ENCODE measurements around the gene MAPKAP1.

The MAPKAP1 gene

GRCh38 chr9:125554726-125555125, 152.3 kb downstream of the MAPKAP1 start:
- Histone ChIP-seq H3K79me2 (ENCODE audit: insufficient read depth, low read length) (no peaks in the 10 kb centered on the region), H3K4me2 (ENCODE audit: low read depth, low read length, poor library complexity, severe bottlenecking) (no peak overlapping the region), H3K4me3 (ENCODE audit: insufficient read depth, low read length, poor library complexity, severe bottlenecking) (no peak overlapping the region), H4K20me1 (ENCODE audit: low read depth, low read length) (no peaks in the 10 kb centered on the region), H3K27me3 (ENCODE audit: low read length) (no peaks in the 10 kb centered on the region), H3K9me3 (ENCODE audit: insufficient read depth, low read length) (no peaks in the 10 kb centered on the region), H2AFZ (ENCODE audit: low read depth, low read length, severe bottlenecking) (no peak overlapping the region), H3K9me2 (replicated peaks; ENCODE audit: insufficient read depth, low read length) (no peaks in the 10 kb centered on the region), H3K36me3 (ENCODE audit: low read length) (no peaks in the 10 kb centered on the region), H3F3A (ENCODE audit: insufficient read depth) (no peaks in the 10 kb centered on the region), H3K9ac (ENCODE audit: low read length) (no peak overlapping the region), H3K27ac (ENCODE audit: low read depth, low read length) (no peak overlapping the region)
- TF ChIP-seq CTCF (IDR thresholded peaks at IDR 0.05; ENCODE audit: insufficient read depth, low read length, poor library complexity, severe bottlenecking), result no peak
- TF ChIP-seq EZH2phosphoT487 (conservative IDR thresholded peaks at IDR 0.05; ENCODE audit: low read length), result no peak

- no peak overlapping the region for H3K4me2 ChIP-seq (ENCODE audit: low read depth, low read length, poor library complexity, severe bottlenecking)
- H3K79me2 ChIP-seq (ENCODE audit: insufficient read depth, low read length), result no peaks in the 10 kb centered on the region
- H3K36me3 ChIP-seq (ENCODE audit: low read length), result no peaks in the 10 kb centered on the region
- H4K20me1 ChIP-seq (ENCODE audit: low read depth, low read length), result no peaks in the 10 kb centered on the region
- no peaks in the 10 kb centered on the region for H3K27me3 ChIP-seq (ENCODE audit: low read length)
- H3K9me3 ChIP-seq (ENCODE audit: insufficient read depth, low read length), result no peaks in the 10 kb centered on the region
- TF ChIP-seq EZH2phosphoT487 (conservative IDR thresholded peaks at IDR 0.05; ENCODE audit: low read length), result no peak
- no peak for TF ChIP-seq CTCF (IDR thresholded peaks at IDR 0.05; ENCODE audit: insufficient read depth, low read length, poor library complexity, severe bottlenecking)
- H3K4me3 ChIP-seq (ENCODE audit: insufficient read depth, low read length, poor library complexity, severe bottlenecking), result no peak overlapping the region
- H2AFZ ChIP-seq (ENCODE audit: low read depth, low read length, severe bottlenecking), result no peak overlapping the region
- no peak overlapping the region for H3K27ac ChIP-seq (ENCODE audit: low read depth, low read length)
- H3K9me2 ChIP-seq (replicated peaks; ENCODE audit: insufficient read depth, low read length), result no peaks in the 10 kb centered on the region
- no peaks in the 10 kb centered on the region for H3F3A ChIP-seq (ENCODE audit: insufficient read depth)
- no peak overlapping the region for H3K9ac ChIP-seq (ENCODE audit: low read length)
These were observed 155.2 kb downstream of the MAPKAP1 start for GRCh38 chr9:125551781-125552180.

GRCh38 chr9:125549891-125550885, 156.8 kb downstream of the MAPKAP1 start:
- H3K9ac ChIP-seq (ENCODE audit: low read length), result no peak overlapping the region

More at GRCh38 chr9:125549891-125550885, 156.8 kb downstream of the MAPKAP1 start:
- H3K9me3 ChIP-seq (ENCODE audit: insufficient read depth, low read length), result no peaks in the 10 kb centered on the region
- H3F3A ChIP-seq (ENCODE audit: insufficient read depth), result no peaks in the 10 kb centered on the region
- no peak overlapping the region for H3K27ac ChIP-seq (ENCODE audit: low read depth, low read length)
- no peaks in the 10 kb centered on the region for H3K36me3 ChIP-seq (ENCODE audit: low read length)
- TF ChIP-seq EZH2phosphoT487 (conservative IDR thresholded peaks at IDR 0.05; ENCODE audit: low read length), result no peak
- TF ChIP-seq CTCF (IDR thresholded peaks at IDR 0.05; ENCODE audit: insufficient read depth, low read length, poor library complexity, severe bottlenecking), result no peak
- no peak overlapping the region for H3K4me3 ChIP-seq (ENCODE audit: insufficient read depth, low read length, poor library complexity, severe bottlenecking)
- no peaks in the 10 kb centered on the region for H3K9me2 ChIP-seq (replicated peaks; ENCODE audit: insufficient read depth, low read length)
- H2AFZ ChIP-seq (ENCODE audit: low read depth, low read length, severe bottlenecking), result no peak overlapping the region
- H3K4me2 ChIP-seq (ENCODE audit: low read depth, low read length, poor library complexity, severe bottlenecking), result no peak overlapping the region
- H3K79me2 ChIP-seq (ENCODE audit: insufficient read depth, low read length), result no peaks in the 10 kb centered on the region
- H3K27me3 ChIP-seq (ENCODE audit: low read length), result no peaks in the 10 kb centered on the region
- no peaks in the 10 kb centered on the region for H4K20me1 ChIP-seq (ENCODE audit: low read depth, low read length)
